ENCODE results near the gene TNFRSF14. TPM values are rescaled to one million over a fixed set of nuclear protein-coding genes. Genes with fewer than 3 reads are reported as not detected.
"Not testable (repeated sequence)": the region's sequence is repeated elsewhere in the genome, so short reads cannot be mapped to it uniquely, and the experiment has no call there.

TNFRSF14 gene
- polyA plus RNA-seq, 4 donors, result 18.8 to 24.3 (median 21.3) TPM

DNA sequence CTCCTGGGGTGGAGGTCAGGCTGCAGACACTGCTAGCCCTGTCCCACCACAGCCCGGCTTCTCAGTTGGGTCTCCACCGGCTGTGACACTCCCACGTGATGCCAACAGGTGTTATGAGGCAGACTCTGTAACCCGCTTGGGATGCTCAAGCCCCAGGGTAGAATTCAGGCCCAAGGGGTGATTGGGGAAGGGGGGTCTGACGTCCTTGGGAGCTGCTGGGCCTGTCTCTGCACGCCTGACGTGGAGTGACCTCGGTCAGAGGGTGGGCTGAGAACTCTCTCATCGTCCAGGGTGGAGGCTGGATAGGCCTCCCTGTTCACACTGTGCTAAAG, 18.4 kb upstream of the TNFRSF14 start:
- DNase-seq (ENCODE audit: low read depth in 4 of 4, low spot score in 3 of 4), result no peak

DNA sequence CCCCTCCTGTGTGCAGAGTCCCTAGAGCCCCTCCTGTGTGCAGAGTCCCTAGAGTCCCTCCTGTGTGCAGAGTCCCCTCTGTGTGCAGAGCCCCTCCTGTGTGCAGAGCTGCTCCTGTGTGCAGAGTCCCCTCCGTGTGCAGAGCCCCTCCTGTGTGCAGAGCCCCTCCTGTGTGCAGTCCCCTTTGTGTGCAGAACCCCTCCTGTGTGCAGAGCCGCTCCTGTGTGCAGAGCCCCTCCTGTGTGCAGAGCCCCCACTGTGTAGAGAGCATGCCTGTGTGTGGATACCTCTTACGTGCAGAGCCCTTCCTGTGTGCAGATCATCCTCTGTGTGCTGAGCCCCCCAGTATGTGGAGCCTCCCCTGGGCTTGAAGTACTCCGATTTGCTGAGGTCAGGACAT, 17.8 kb upstream of the TNFRSF14 start:
- no peak for DNase-seq (ENCODE audit: low read depth in 4 of 4, low spot score in 3 of 4)

DNA sequence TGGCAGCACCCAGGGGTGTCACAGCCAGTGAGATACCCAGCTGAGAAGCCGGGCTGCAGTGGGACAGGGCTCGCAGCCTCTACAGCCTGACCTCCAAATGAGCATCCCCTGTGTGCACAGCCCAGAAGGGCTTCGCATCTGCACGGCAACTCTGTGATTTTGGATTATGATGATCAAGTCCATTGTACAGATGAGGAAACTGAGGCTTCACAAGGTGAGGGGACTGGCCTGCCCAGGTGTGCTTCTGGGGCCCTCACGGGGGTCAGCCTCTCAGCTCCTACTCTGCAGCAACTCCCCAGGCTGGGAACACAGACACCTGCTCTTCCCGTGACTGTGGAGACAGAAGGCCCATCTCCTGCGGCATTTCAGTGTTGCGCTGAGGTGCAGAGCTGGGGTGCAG, 17.3 kb upstream of the TNFRSF14 start:
- no peak for DNase-seq (ENCODE audit: low read depth in 4 of 4, low spot score in 3 of 4)

DNA sequence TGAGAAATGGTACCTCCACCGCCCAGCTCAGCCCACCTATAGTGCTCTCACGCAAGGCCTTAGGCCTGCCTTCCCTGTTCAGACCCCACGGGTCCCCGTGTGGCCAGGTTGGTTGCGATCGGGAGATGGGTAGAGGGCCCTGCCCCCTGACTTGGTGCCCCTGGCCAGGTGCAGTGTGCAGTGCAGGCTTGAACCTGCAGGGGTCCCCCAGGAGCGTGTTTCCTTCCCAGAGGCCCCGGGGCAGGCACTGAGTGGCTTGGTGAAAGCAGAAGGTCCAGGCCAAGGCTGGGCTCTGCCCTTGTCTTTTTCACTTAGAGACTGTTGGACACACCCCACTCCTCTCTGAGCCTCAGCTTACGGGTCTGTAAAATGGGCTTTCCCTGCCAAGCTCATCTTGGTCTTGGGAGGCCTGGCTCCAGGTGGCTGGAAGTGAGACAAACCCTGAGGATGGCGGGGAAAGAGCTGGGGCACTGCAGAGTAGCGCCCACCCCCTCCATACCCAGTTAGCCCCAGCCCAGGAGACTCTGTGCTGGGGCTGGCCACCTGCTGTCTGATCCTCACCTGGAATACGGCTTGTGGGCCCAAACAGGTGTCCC, 16.8 kb upstream of the TNFRSF14 start:
- no peak for DNase-seq (ENCODE audit: low read depth in 4 of 4, low spot score in 3 of 4)

DNA sequence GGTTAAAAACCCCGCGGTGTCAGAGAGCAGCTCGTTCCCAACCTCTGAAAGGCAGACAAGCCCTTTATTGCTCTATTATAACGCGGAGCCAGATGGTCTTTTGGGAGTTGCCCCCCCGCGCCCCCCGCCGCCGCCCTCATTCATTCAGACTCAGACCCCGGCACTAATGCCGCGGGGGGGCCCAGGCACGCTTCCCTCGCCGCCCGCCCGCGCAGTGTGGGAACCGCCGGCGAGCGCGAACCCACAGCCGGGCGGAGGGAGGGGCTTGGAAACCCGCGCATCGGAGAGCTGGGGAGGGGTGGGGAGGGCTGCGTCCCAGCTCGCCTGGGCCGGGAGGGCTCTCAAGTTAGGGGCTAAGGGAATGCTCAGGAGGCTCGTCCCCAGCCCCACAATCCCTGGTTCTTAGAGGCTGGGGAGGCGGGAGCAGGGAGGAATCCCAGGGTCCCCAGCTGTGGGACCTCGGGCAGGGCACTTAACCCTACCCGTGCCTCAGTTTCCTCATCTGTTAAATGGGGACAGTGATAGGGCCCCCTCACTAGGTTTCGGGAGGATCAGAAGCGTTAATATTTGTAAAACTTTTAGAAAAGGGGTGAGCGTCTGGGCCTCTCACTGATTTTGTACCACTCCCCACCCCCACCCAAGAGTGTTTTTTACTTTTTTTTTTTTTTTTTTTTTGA, 15.2 kb upstream of the TNFRSF14 start:
- DNase-seq (ENCODE audit: low read depth in 4 of 4, low spot score in 3 of 4), result no peak

DNA sequence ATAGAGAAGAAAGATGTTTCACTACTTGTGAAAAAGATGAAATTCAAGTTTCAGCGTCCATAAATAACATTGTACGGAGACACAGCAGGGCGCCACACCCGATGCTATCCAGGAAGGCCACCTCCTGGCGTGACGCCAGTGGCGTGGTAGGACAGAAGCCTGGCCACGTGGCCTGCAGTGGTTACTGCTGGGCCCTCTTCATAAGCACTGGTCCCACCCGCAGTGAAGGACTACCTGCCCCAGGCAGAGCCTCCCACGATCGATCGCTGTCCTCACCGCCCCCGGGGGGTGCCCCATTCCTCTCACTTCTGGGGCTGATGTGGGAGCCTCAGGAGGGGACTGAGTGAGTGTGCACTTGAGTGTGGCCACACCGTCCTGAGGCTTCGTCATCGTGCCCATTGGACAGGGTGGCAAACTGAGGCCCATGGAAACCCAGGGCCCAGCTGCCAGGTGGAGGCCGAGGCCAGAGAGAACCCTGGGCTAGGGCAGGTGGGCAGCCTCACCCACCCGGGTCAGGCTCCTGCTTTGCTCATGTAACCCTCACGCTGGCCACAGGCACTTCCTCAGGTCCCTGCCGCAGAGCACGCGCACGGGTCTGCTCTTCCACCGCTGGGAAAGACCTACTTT, 14.4 kb upstream of the TNFRSF14 start:
- no peak for DNase-seq (ENCODE audit: low read depth in 4 of 4, low spot score in 3 of 4)

DNA sequence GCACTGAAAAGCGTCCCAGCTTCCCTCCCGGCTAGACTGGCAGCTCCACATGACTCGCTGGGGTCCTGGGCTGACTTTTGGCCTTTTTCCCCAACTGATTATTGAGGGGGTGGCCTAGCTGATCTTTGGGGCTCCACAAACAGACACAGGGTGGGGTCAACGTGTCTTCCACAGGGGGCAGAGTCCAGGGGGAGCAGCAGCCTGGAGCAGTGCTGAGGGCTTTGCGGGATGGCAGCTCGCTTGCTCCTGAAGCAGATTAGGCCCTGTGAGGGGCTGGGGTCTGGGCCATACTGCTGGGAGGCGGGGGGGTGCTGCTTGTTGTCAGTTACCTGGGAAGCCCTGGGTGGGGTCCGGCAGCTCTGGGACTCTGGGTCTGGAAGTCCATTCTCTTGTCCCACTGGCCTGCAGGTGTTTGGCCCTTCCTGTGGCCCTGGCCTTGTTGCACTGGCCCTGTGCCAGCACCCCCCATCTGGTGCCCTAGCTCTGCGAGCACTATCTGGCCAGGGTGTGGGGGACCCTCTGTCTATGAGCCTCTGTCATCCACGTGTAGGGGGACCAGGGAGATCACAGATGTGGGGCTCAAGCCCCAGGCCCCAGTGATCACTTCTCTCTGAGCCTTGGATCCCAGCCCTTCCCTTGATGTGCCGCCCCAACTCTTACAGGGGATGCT, 13.8 kb upstream of the TNFRSF14 start:
- no peak for DNase-seq (ENCODE audit: low read depth in 4 of 4, low spot score in 3 of 4)

DNA sequence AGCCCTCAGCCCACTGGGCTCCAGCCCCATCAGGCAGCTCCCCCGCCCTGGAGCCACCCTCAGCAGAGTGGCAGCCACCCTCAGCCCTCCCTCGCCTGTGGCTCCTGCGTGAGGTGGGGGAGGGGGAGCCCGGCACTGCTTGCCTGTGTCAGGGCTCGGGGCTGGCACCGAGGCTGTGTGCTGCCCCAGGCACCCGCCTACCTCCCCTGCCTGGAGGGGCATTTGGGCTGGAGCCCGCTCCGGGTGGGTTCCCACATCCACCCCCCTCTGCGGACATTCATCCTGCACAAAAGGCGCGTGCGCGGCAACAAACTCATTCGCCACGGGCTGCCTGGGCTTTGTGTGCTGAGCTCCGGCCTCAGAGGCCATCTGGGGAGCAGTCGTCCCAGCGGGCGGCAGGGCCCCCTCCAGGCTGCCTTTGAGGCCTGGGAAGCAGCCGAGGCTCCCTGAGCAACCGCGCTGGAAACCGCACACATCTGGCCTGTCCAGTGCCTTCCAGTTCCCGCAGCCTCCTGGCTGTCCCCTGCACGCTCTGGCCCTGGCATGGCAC, 12.6 kb upstream of the TNFRSF14 start:
- DNase-seq (ENCODE audit: low read depth in 4 of 4, low spot score in 3 of 4), result no peak

DNA sequence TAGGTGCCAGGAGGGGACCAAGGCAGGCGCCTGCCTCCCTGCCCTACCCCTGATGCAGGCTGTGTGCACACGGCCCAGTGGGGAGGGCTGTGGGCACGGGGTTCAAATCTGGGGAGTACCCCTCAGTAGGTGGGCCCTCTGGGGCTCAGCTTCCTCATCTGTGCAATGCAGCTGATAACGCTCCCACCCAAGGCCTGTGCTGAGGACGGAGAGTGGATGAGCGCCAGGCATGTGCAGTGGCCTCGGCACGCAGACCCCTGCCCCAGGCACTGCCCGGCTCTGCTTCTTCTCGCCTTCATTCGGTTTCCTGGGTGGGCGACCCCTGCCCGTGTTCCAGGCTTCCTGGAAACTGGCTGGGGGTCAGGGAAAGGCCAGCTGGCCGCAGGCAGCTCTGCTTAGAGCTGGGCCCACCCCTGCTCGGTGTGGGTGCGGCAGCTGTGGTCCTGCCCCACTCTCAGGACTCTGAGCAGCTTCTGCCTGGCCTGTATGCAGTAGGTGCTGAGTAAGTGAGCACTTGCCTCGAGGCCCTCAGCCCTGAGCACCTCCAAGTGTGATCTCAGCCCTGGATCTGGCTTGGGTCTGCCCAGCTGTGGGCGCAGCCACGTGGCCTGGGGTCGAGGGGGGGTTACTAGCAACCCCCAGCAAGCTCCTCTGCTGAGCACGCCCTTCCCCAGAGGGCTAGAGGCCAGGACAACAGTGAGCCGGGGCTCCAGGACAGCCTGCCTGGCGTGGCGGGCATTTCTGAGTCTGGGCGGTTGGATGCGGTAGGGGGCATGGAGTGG, 11.9 kb upstream of the TNFRSF14 start:
- DNase-seq (ENCODE audit: low read depth in 4 of 4, low spot score in 3 of 4), result no peak

DNA sequence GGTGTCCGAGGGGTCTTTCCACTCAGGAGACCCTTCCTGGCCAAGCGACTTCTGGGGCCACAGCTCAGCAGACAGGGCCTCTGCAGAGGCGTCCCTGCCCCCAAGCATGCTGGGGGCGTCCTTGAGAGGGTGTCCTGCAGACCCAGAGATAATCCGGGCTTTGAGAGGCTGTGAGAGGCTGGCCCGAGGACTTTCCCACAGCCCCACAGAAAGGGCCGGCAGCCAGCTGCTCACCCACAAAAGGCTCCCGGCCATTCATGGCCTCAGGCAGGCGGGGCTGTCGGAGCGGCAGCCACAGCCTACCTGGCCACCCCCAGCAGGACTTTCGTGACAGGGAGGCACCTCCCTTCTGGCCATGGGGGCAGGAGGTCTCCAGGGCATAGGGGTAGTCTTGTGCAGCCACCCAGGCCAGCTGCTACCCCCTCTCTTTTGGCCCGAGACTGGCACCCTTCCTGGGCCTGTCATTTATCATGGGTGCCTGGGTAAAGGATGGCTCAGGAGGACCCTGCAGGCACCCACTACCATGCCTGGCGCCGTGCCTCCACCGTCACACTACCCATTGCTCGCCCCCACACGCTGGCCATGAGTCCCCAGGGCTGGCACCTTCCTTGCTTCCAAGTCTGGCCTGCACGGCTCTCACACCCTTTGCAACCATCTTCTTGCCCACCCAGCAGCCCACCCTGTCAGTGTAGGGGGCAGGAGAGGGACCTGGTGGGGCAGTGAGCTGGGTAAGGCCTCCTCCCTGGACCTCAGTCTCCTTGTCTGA, 11.1 kb upstream of the TNFRSF14 start:
- no peak for DNase-seq (ENCODE audit: low read depth in 4 of 4, low spot score in 3 of 4)

DNA sequence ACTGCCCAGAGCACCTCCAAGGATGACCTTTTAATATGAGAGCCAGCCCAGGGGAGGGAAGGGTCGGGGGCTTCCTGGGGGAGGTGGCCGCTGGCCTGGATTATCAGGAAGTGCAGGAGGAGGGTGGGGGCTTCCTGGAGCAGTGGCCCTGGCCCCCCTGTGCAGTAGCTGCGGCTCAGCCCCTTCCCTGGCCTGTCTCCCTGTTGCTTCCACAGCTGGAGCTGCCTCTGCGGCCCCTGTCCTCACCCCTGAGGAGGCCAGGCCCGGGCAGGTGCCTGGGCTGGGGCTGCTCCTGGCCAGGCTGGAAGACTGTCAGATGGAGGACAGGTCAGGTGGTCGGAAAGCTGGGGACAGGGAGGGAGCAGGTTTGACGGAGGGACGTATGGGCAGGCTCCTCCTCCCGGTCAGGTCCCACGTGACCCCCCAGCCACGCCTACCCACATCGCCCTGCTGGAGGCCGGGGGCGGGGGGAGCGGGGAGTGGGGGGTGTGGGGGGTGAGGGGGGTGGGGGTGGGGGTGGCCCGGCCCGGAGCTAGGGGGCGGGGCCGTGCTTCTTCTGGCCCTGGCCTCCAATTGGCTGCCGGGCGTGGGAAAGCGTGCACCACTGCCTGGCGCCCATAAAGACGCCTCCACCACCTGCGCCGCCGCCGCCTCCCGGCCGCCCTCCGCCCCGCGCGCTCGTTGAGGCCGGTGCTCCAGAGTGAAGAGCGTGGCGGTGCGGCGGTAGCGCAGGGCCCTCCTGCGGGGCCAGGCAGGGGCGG, 10.2 kb upstream of the TNFRSF14 start:
- DNase-seq (ENCODE audit: low read depth in 4 of 4, low spot score in 3 of 4), result no peak

DNA sequence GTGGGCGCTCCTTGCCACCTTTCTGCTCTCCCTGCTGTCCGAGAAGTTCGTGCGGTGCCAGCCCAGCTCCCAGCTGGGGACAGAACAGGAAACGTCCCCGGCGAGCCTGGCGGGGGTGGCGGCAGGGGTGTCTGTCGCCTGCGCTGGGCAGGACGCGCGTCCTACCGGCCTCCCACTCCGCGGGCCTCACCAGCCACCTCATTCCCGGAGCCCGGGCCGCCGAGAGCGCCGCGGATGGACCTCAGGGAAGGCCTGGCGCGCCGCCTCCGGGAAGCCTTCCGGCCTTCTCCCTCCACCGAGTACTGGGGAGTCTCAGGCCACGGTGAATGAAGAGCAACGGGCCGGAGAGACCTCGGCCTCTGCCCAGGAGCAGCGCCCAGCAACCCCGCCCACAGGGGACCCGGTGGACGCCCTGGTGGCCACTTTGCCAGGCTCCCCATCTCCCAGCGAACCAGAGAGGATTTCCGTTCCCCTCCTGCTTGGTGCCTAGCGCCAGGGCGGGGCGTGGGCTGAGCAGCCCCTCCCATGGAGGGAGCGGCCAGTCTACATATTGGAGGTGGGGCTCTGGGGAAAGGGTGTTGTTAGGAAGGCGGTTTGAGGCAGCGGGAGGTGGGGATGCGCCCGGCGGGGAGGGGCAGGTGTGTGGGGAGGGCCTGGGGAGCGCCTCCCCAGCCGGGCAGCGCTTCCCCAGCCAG, 9.5 kb upstream of the TNFRSF14 start:
- no peak for DNase-seq (ENCODE audit: low read depth in 4 of 4, low spot score in 3 of 4)

DNA sequence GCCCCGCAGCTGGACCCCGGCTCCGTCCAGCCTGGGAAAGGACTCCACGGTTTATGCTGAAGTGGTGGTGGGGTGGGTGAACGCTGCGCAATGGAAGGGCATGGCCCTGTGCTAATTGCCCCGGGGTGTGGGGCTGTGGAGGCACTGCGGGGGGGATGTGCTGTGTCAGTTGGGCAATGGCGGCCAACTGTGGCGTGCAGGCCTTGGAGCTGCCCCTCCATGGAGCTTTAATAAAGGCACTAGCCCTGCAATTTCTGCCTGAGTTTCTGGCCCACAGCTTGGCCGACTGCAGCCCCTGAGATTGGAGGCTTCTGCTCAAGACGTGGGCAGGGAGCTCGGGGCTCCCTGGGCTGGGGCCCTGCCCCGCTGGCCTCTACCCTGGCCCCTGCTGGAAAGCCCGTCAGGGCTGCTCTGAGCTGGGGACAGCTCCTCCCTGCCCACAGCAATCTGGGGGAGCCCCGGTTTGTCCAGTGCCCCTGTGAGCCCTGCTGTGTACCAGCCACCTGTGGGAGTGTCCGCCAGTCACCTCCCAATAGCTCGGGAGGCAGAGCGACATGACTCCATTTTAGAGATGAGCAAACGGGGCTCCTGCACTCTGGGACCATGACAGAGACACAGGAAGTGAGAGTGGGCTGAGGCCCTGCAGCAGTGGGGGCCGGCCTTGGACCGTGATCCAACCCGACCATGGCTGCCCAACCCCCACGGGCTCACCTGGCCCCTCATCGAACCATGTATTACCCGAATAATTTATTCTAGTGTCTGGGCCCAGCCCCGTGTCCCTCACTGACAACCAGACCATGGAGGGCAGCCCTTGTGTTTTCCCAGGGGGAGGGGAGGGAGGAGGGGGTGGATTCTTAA, 8.7 kb upstream of the TNFRSF14 start:
- no peak for DNase-seq (ENCODE audit: low read depth in 4 of 4, low spot score in 3 of 4)

DNA sequence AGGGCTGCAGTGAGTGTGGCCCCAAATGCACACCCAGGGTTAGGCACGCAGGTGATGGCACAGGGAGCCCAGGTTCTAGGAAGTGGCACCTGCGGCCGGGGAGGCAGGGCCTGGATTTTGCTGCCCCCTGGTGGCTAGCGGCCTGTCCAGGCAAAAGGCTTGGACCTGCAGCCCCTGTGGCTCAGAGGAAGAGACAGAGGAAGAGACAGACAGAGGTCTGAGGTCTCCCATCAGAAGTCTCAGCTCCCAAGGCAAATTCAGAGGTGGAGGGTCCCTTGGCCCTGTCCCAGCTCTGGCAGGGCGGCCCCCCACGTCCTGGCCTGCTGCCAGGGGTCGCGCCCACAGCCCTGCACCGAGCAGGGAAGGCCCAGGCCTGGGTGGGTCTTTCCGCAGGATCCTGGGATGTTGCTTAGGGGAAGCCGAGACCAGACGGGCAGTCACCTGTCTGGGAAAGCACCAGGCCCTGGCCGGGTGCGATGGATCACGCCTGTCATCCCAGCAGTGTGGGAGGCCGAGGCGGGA, 8.0 kb upstream of the TNFRSF14 start:
- DNase-seq (ENCODE audit: low read depth in 4 of 4, low spot score in 3 of 4), result no peak

DNA sequence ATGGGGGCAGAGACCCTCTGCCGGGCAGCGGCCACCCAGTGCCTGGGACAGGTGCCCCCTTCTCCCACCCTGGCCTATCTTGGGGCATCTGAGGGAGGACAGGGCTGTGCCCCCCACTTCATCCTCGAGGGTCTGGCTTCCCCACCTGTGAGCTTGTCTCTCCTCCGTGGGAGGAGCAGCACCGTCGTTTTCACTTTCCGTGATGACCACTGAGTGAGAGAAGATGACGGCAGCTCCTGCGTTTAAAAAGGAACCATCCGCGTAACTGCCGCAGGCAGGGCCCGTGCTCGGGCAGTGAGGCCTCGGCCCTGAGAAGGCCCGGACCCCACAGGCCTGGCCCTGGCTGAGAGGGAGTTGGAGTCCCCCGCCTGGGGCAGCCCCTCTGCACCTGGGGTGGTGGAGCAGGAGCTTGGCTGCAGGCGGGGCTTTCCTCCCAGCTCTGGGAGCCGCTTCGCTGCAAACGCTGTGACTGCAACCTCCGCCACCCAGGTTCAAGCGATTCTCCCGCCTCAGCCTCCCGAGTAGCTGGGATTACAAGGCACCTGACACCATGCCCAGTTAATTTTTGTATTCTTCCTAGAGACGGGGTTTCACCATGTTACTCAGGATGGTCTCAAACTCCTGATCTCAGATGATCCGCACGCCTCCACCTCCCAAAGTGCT, 6.7 kb upstream of the TNFRSF14 start:
- not testable (repeated sequence) for DNase-seq (ENCODE audit: low read depth in 4 of 4, low spot score in 3 of 4)

DNA sequence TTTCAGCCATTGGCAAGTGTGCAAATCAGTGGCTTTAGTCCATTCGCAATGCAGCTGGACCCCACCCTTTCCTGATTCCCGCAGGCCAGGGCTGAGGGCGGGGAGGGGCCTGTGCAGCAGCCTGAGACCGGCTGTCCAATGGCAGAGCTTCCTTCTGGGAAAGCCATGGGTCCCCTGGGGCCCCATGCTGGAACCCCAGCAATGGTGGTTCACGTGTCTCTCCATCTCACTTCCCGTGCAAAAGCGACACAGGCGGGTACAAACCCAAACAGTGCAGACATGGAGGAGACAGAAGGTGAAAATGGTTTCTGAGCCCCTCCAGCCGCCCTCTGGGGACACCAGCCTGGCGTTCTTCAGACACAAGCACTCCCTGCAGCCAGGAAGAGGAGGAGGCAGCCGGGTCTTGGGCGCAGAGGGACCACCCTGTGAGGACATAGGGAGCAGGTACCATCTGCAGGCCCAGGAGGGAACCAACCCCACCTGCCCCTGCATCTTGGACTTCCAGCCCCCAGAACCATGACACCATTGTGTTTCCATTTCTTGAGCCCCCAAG, 5.8 kb upstream of the TNFRSF14 start:
- not testable (repeated sequence) for DNase-seq (ENCODE audit: low read depth in 4 of 4, low spot score in 3 of 4)

DNA sequence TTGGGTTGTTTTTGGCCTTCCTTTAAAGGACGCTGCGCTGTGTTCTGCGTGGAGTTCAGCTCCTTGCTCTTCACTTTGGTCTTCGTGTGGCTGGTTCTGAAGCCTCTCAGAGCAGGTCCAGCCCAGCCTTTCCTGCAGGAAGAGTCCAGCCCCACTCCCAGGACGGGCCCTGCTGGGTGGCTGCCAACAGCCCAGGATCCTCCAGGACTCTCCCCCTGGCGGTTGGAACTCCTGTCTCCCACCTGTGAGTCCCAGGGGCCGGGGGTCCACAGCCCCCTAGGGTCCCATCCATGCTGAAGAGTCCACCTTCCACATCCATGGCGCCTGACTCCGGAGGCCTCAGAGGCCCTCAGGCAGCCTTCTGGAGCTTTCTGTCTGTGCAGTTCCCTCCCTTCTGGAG, 4.6 kb upstream of the TNFRSF14 start:
- not testable (repeated sequence) for DNase-seq (ENCODE audit: low read depth in 4 of 4, low spot score in 3 of 4)
